HL-60 (cell line): Measurements from ENCODE around the gene CD247.

Experiments
- DNase-seq, 2 experiments: peaks; one replicate each; pipeline ENCODE4 v3.0.0-alpha.2; 2010 to 2020; ENCODE audit warnings: low read depth in 1 of 2, low spot score in 1 of 2
- H3K27ac ChIP-seq: fragments of 250-450 bp; sonication (Bioruptor Pico); replicated peaks from 2 replicates; pipeline ENCODE4 v1.5.1; 2020; ENCODE audit warnings: mild to moderate bottlenecking, moderate library complexity
- H3K27me3 ChIP-seq: fragments of 250-450 bp; sonication (Bioruptor Pico); 2 replicates; pipeline ENCODE4 v1.5.1; 2021; ENCODE audit warnings: mild to moderate bottlenecking, moderate library complexity; ENCODE audit not compliant: insufficient read depth, poor library complexity, severe bottlenecking
- H3K4me3 ChIP-seq: replicated peaks from 2 replicates; pipeline ENCODE4 v1.5.1; 2011; ENCODE audit warnings: mild to moderate bottlenecking, control low read depth, low read length; ENCODE audit not compliant: insufficient read depth
- GABPA ChIP-seq: IDR thresholded peaks from 2 replicates; pipeline ENCODE4 v1.6.1; 2012; ENCODE audit warnings: low read depth
- POLR2AphosphoS5 ChIP-seq: IDR thresholded peaks from 2 replicates; pipeline ENCODE4 v1.6.1; 2012; ENCODE audit warnings: low read depth
- SPI1 ChIP-seq: IDR thresholded peaks from 2 replicates; pipeline ENCODE4 v1.6.1; 2012; ENCODE audit warnings: low read depth, mild to moderate bottlenecking, borderline replicate concordance
- TF ChIP-seq, protein P1 (sequence below): IDR thresholded peaks from one replicate; pipeline ENCODE4 v1.5.1; 2011; ENCODE audit warnings: low read length, control low read depth, inconsistent platforms; ENCODE audit not compliant: insufficient read depth
- TF ChIP-seq, protein P2 (sequence below): IDR thresholded peaks from 2 replicates; pipeline ENCODE4 v1.6.1; 2012; ENCODE audit warnings: low read depth; ENCODE audit not compliant: insufficient replicate concordance

The CD247 gene

GRCh38 chr1:167553136-167554027 is 35.1 kb upstream of the CD247 start, which contains the start of gene CREG1:
Gene CREG1 (minus strand): TSS chr1:167553762.
- TF ChIP-seq, protein P1, sequence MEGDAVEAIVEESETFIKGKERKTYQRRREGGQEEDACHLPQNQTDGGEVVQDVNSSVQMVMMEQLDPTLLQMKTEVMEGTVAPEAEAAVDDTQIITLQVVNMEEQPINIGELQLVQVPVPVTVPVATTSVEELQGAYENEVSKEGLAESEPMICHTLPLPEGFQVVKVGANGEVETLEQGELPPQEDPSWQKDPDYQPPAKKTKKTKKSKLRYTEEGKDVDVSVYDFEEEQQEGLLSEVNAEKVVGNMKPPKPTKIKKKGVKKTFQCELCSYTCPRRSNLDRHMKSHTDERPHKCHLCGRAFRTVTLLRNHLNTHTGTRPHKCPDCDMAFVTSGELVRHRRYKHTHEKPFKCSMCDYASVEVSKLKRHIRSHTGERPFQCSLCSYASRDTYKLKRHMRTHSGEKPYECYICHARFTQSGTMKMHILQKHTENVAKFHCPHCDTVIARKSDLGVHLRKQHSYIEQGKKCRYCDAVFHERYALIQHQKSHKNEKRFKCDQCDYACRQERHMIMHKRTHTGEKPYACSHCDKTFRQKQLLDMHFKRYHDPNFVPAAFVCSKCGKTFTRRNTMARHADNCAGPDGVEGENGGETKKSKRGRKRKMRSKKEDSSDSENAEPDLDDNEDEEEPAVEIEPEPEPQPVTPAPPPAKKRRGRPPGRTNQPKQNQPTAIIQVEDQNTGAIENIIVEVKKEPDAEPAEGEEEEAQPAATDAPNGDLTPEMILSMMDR: no peak
- peak; percentile 79 for TF ChIP-seq POLR2AphosphoS5
- TF ChIP-seq, protein P2, sequence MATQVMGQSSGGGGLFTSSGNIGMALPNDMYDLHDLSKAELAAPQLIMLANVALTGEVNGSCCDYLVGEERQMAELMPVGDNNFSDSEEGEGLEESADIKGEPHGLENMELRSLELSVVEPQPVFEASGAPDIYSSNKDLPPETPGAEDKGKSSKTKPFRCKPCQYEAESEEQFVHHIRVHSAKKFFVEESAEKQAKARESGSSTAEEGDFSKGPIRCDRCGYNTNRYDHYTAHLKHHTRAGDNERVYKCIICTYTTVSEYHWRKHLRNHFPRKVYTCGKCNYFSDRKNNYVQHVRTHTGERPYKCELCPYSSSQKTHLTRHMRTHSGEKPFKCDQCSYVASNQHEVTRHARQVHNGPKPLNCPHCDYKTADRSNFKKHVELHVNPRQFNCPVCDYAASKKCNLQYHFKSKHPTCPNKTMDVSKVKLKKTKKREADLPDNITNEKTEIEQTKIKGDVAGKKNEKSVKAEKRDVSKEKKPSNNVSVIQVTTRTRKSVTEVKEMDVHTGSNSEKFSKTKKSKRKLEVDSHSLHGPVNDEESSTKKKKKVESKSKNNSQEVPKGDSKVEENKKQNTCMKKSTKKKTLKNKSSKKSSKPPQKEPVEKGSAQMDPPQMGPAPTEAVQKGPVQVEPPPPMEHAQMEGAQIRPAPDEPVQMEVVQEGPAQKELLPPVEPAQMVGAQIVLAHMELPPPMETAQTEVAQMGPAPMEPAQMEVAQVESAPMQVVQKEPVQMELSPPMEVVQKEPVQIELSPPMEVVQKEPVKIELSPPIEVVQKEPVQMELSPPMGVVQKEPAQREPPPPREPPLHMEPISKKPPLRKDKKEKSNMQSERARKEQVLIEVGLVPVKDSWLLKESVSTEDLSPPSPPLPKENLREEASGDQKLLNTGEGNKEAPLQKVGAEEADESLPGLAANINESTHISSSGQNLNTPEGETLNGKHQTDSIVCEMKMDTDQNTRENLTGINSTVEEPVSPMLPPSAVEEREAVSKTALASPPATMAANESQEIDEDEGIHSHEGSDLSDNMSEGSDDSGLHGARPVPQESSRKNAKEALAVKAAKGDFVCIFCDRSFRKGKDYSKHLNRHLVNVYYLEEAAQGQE: peak; percentile 64
- no peaks in the 10 kb centered on the region for H3K27me3 ChIP-seq
- DNase-seq: peak; percentile 85 to 93
- H3K4me3 ChIP-seq: peak within 1 kb of the TSS; percentile 94
- peak within 1 kb of the TSS; percentile 69 for H3K27ac ChIP-seq

- Histone ChIP-seq H3K27ac (peak overlapping the region; percentile 78), H3K27me3 (no peaks in the 10 kb centered on the region), H3K4me3 (peak overlapping the region; percentile 94)
- TF ChIP-seq POLR2AphosphoS5 (no peak), SPI1 (no peak), GABPA (no peak)
- TF ChIP-seq, protein P1: no peak
- TF ChIP-seq, protein P2: no peak
- peak in 1 of 2 experiments; percentile 43 for DNase-seq
Measured at GRCh38 chr1:167551362-167551761, 33.0 kb upstream of the CD247 start.

- TF ChIP-seq, protein P2: peak; percentile 18
- TF ChIP-seq POLR2AphosphoS5: no peak; the same call in 1 of the 2 replicates
- Histone ChIP-seq H3K27ac (peak overlapping the region; percentile 78), H3K27me3 (no peaks in the 10 kb centered on the region), H3K4me3 (peak overlapping the region; percentile 0)
- DNase-seq: peak; percentile 85 to 87
Measured at GRCh38 chr1:167548059-167548932, 30.0 kb upstream of the CD247 start.
